T-cell (primary cell): ENCODE data around the gene TTPAL. TPM values are rescaled to one million over a fixed set of nuclear protein-coding genes. Genes with fewer than 3 reads are reported as not detected.

Experiments
- ATAC-seq, 4 experiments: fragments of 200-7000 bp in 3 of 4; fragments of 150-1000 bp in 1 of 4; cut with Tn5 transposase; replicated peaks in 1 of 4; 1 replicate in 3 of 4; 2 replicates in 1 of 4; pipeline ENCODE4 v1.10.0; 2021; ENCODE audit warnings: moderate library complexity in 3 of 4, mild to moderate bottlenecking in 2 of 4, moderate number of reproducible peaks in 1 of 4
- CTCF ChIA-PET, 2 donors: fragments of 300-600 bp; sonication (Branson Sonifier 250); formaldehyde crosslinking; loops; one replicate each; lab custom pipeline; 2022; ENCODE audit warnings: antibody characterized with exemption in 2 of 2; lab: Charles Lee
- POLR2A ChIA-PET, 2 donors: fragments of 300-600 bp; sonication (Branson Sonifier 250); formaldehyde crosslinking; loops; one replicate each; lab custom pipeline; 2022; ENCODE audit warnings: antibody characterized with exemption in 2 of 2; lab: Charles Lee
- DNase-seq, 35 experiments: peaks; one replicate each; pipeline versions ENCODE4 v3.0.0 to v3.0.0-alpha.2; 2013 to 2023
- H3K27ac ChIP-seq: one replicate; pipeline ENCODE4 v1.5.1; 2013; ENCODE audit warnings: low read length
- H3K27me3 ChIP-seq, 2 experiments: replicated peaks in 1 of 2; 1 replicate in 1 of 2; 2 replicates in 1 of 2; pipeline versions ENCODE4 v1.6.1 to v1.7.0; 2013; ENCODE audit warnings: low read length in 1 of 2, mixed read lengths in 1 of 2; ENCODE audit not compliant: control insufficient read depth in 2 of 2, insufficient read depth in 2 of 2; ENCODE audit errors: extremely low read depth in 1 of 2
- H3K36me3 ChIP-seq, 2 donors: 1 replicate in 1 of 2; 2 replicates in 1 of 2; pipeline versions ENCODE4 v1.6.1 to v1.7.0; 2013; ENCODE audit warnings: low read length in 1 of 2; ENCODE audit not compliant: control insufficient read depth in 2 of 2, insufficient read depth in 1 of 2; ENCODE audit errors: extremely low read depth in 1 of 2
- H3K4me1 ChIP-seq, 2 experiments: 1 replicate in 1 of 2; 2 replicates in 1 of 2; pipeline versions ENCODE4 v1.6.1 to v1.7.0; 2013; ENCODE audit warnings: low read length in 2 of 2, mixed read lengths in 1 of 2; ENCODE audit not compliant: insufficient read depth in 2 of 2, control insufficient read depth in 1 of 2; ENCODE audit errors: extremely low read depth in 1 of 2
- H3K4me3 ChIP-seq, 2 donors: 1 replicate in 1 of 2; 2 replicates in 1 of 2; pipeline versions ENCODE4 v1.5.1 to v1.7.0; 2013; ENCODE audit warnings: mild to moderate bottlenecking in 2 of 2, low read length in 1 of 2, moderate library complexity in 1 of 2; ENCODE audit not compliant: control insufficient read depth in 1 of 2; ENCODE audit errors: extremely low read depth in 1 of 2
- H3K9me3 ChIP-seq: 2 replicates; pipeline ENCODE4 v1.7.0; 2013
- H3K27ac Mint-ChIP-seq, 2 donors: one replicate each; pipeline ENCODE4 v1.8.0; 2020 to 2021; ENCODE audit warnings: mild to moderate bottlenecking in 2 of 2, mixed read lengths in 2 of 2
- H3K27me3 Mint-ChIP-seq, 2 donors: one replicate each; pipeline ENCODE4 v1.8.0; 2021 to 2022; ENCODE audit warnings: mixed read lengths in 2 of 2
- H3K36me3 Mint-ChIP-seq: one replicate; pipeline ENCODE4 v1.8.0; 2021; ENCODE audit warnings: mixed read lengths
- H3K4me1 Mint-ChIP-seq, 3 donors: one replicate each; pipeline ENCODE4 v1.8.0; 2020 to 2022; ENCODE audit warnings: mixed read lengths in 3 of 3, mild to moderate bottlenecking in 1 of 3
- H3K4me3 Mint-ChIP-seq, 3 donors: one replicate each; pipeline ENCODE4 v1.8.0; 2020 to 2022; ENCODE audit warnings: mild to moderate bottlenecking in 3 of 3, mixed read lengths in 3 of 3, moderate library complexity in 3 of 3
- H3K9me3 Mint-ChIP-seq, 3 donors: one replicate each; pipeline ENCODE4 v1.8.0; 2020 to 2022; ENCODE audit warnings: mixed read lengths in 3 of 3
- WGBS: methylation state at CpG from one replicate; pipeline ENCODE4 v1.1.5; 2013; ENCODE audit warnings: missing lambda C conversion rate; ENCODE audit not compliant: insufficient coverage; 5-methylcytosine and 5-hydroxymethylcytosine counted together
- total RNA-seq, 35 experiments: library from RNA in 6 of 35; stranded (reverse) in 6 of 35; fragments of 120-200 nt in 1 of 35; gene quantifications; one replicate each; pipeline versions ENCODE4 v1.2.1 to v1.2.4 and lab custom pipeline; 2013 to 2026

Gene TTPAL
- total RNA-seq, 5 donors from 2014 or later (not counting 1 experiment from before 2014, with no cell fraction given), result 14.6 to 19.2 (median 16.8) TPM

DNA sequence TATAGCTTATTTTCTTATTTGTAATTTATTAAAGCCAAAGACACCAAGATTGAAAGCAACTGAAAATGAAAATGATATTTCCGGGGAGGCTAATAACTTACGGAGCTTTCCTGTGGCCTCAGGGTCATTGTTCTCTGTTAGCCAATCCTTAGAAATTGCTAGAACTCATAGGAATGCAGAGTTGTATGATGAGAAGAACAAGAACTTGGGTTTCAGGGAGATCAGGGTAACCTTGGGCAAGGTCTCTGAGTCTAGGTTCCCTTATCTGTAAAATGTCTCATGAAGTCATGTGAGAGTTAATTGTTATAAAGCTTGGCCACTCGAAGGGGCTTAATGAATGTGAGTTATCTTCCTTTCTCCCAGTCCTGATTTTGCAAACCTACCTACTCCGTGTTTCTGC, 66.3 kb downstream of the TTPAL start:
- ATAC-seq (no peak), DNase-seq (no peak)
- Histone ChIP-seq H3K27ac (no peak overlapping the region), H3K4me3 (no peak overlapping the region), H3K27me3 (peaks cover 0 to 3% of the 10 kb centered on the region in 2 experiments), H3K36me3 (no peaks in the 10 kb centered on the region), H3K4me1 (no peaks in the 10 kb centered on the region), H3K9me3 (no peaks in the 10 kb centered on the region)
- no peaks in the 10 kb centered on the region for H3K4me1 Mint-ChIP-seq
- no peaks in the 10 kb centered on the region for H3K36me3 Mint-ChIP-seq
- H3K9me3 Mint-ChIP-seq, result no peaks in the 10 kb centered on the region
- H3K4me3 Mint-ChIP-seq, result no peak overlapping the region
- WGBS, result 100% methylated on average over 2 of the region's 4 CpGs
- CTCF ChIA-PET, result interaction anchor here in 1 of 2 donors (0.9 kb wide), 1 partner anchor 27 kb away, joined by 5 read pairs; no protein-coding TSS in a partner anchor
- POLR2A ChIA-PET, result interaction anchor here (0.6 to 1.0 kb wide), 5 partner anchors 20 to 1266 kb away, joined by 3 to 12 read pairs (median 4); partner anchors contain the start of gene SERINC3 (in 1 of the 2)
- H3K27me3 Mint-ChIP-seq, result peaks cover 0 to 2% of the 10 kb centered on the region in 2 donors
- no peak overlapping the region for H3K27ac Mint-ChIP-seq

DNA sequence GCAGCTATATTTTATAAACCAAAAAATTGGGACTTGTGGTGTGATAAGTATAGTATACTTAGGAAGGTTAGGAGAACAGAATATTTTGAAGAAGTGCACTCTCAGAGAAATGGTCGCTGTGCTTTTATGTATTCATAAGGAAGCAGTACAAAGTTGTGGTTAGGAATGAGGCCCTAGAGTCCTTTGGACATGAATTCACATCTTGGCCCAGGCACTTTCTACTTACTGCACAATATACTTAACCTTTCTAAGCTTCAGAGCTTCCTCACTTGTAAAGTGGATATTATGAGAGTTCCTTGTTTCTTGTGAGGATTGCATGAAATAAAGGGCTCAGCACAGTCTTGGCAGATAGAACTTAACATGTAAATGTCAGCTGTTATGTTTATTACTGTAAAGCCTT, 67.2 kb downstream of the TTPAL start:
- Mint-ChIP-seq H3K4me3 (no peak overlapping the region), H3K9me3 (no peaks in the 10 kb centered on the region), H3K27ac (no peak overlapping the region), H3K4me1 (no peaks in the 10 kb centered on the region), H3K27me3 (peaks cover 0 to 6% of the 10 kb centered on the region in 2 donors), H3K36me3 (no peaks in the 10 kb centered on the region)
- ChIA-PET POLR2A (interaction anchor here in 1 of 2 donors (0.7 kb wide), 1 partner anchor 1265 kb away, joined by 3 read pairs; no protein-coding TSS in a partner anchor), CTCF (no interaction called here)
- DNase-seq, result no peak
- no peak for ATAC-seq
- H3K4me3 ChIP-seq, result no peak overlapping the region
- H3K36me3 ChIP-seq, result no peaks in the 10 kb centered on the region
- no peaks in the 10 kb centered on the region for H3K9me3 ChIP-seq
- H3K27ac ChIP-seq, result no peak overlapping the region
- no CpG with 5 or more reads among the region's 1 CpG for WGBS
- H3K27me3 ChIP-seq, result peaks cover 0 to 3% of the 10 kb centered on the region in 2 experiments
- no peaks in the 10 kb centered on the region for H3K4me1 ChIP-seq

DNA sequence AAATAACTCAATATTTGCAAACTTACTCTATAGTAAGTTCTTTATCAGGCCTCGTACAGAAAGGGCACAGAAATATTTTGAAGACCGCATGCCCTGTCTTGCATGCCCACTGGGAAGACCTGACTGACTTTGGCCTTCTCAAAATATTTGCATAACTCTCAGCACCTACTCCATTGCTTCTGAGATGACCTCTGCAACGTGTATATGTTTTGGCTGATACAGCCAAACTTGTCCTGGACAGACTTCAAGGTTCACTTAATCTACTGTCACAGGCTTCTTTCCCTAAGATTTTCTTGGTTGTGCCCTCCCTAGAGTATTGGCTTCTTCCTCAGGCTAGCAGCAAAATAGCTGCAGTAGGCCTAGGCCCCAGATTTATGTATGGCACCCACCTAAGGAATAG, 67.7 kb downstream of the TTPAL start:
- Histone ChIP-seq H3K9me3 (no peaks in the 10 kb centered on the region), H3K27ac (no peak overlapping the region), H3K4me1 (no peaks in the 10 kb centered on the region), H3K4me3 (no peak overlapping the region), H3K36me3 (no peaks in the 10 kb centered on the region), H3K27me3 (peaks cover 0 to 3% of the 10 kb centered on the region in 2 experiments)
- ChIA-PET POLR2A (interaction anchor here in 1 of 2 donors (0.7 kb wide), 1 partner anchor 10 kb away, joined by 10 read pairs; no protein-coding TSS in a partner anchor), CTCF (no interaction called here)
- H3K4me1 Mint-ChIP-seq, result no peaks in the 10 kb centered on the region
- no peak overlapping the region for H3K4me3 Mint-ChIP-seq
- DNase-seq, result no peak
- no peak for ATAC-seq
- no peaks in the 10 kb centered on the region for H3K36me3 Mint-ChIP-seq
- no peaks in the 10 kb centered on the region for H3K9me3 Mint-ChIP-seq
- 87% methylated on average over 3 of the region's 3 CpGs for WGBS
- H3K27me3 Mint-ChIP-seq, result peaks cover 0 to 6% of the 10 kb centered on the region in 2 donors
- no peak overlapping the region for H3K27ac Mint-ChIP-seq

Other genes starting within 250 kb of the TTPAL start
- gene GDAP1L1, start 228.6 kb upstream of the TTPAL start, total RNA-seq, result not detected
- gene FITM2, start 164.7 kb upstream of the TTPAL start, total RNA-seq, result 1 to 10 TPM; 4.5 to 7.4 (median 6.2) TPM
- not detected for gene R3HDML, start 138.8 kb upstream of the TTPAL start, total RNA-seq
- gene HNF4A, start 120.2 kb upstream of the TTPAL start, total RNA-seq, result under 1 TPM in 3 of 5 donors, not detected in 2; 0.16 to 0.35 (median 0.32) TPM
- 10 to 100 TPM; 60.5 to 83.0 (median 78.4) TPM for gene SERINC3, start 46.2 kb downstream of the TTPAL start, total RNA-seq
- 1 to 10 TPM; 2.1 to 7.7 (median 4.7) TPM for gene PKIG, start 106.7 kb downstream of the TTPAL start, total RNA-seq
- gene ADA, start 175.8 kb downstream of the TTPAL start, total RNA-seq, result 10 to 100 TPM; 21.9 to 42.1 (median 33.3) TPM
- under 1 TPM in 3 of 5 donors, not detected in 2; 0.13 to 0.41 (median 0.29) TPM for gene CCN5, start 239.5 kb downstream of the TTPAL start, total RNA-seq